NCI-H748 (cell line): ENCODE measurements around the gene CEP41.

ENCODE experiments used
- DNase-seq: peaks from one replicate; lab custom pipeline; 2025; ENCODE audit not compliant: unreplicated experiment; lab: John Stamatoyannopoulos, UW

CEP41 gene

GRCh38 chr7:130372402-130373165 is 68.2 kb downstream of the CEP41 start:
- DNase-seq = no peak

DNA sequence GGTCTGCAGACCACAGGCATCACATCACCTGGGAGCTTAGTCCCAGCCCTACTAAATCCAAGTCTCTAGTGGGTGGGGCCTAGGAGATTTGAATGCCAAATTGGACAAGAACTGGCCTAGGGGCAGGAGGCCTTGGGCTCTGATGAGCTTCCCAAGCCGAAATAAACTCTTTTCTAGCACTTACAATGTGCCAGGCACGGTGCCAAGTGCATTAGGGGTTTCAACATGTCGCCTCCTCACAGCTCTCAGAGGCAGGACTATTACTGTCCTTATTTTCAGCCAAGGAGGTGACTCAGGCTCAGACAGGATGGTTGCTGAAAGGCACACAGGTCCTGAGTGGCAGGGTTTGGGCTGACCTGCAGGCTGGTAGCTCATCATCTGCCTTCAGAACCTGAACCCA is 69.8 kb downstream of the CEP41 start:
- DNase-seq = no peak

- DNase-seq = no peak
Measured at GRCh38 chr7:130369831-130370550, 70.8 kb downstream of the CEP41 start.

GRCh38 chr7:130369110-130369711 is 71.6 kb downstream of the CEP41 start:
- no peak for DNase-seq

- no peak for DNase-seq
Measured at GRCh38 chr7:130367836-130368746, 72.7 kb downstream of the CEP41 start.

GRCh38 chr7:130367088-130367755 is 73.6 kb downstream of the CEP41 start:
- no peak for DNase-seq

DNA sequence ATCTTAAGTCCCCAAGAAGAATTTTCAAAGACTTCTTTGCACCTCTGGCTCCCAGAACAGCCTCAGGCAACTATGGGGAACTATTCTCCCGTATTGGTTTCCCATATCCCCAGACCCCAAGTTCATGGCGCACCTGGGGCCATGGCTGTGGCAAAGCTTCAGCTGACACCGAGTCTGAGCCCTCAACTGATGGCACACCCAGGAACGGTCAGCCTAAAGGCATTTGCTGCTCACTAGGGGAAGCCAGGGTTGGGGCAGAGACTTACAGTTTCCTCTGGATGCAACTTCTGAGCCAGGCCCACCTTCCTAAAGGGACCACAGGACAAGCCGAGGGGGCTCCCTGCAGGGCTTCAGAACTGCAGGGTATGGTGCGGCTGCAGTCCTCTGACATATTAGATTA is 74.3 kb downstream of the CEP41 start:
- DNase-seq = no peak

GRCh38 chr7:130365511-130366441 is 75.0 kb downstream of the CEP41 start:
- peak; percentile 100 for DNase-seq

- DNase-seq = peak; percentile 77
Measured at GRCh38 chr7:130365088-130365487, 75.7 kb downstream of the CEP41 start.

DNA sequence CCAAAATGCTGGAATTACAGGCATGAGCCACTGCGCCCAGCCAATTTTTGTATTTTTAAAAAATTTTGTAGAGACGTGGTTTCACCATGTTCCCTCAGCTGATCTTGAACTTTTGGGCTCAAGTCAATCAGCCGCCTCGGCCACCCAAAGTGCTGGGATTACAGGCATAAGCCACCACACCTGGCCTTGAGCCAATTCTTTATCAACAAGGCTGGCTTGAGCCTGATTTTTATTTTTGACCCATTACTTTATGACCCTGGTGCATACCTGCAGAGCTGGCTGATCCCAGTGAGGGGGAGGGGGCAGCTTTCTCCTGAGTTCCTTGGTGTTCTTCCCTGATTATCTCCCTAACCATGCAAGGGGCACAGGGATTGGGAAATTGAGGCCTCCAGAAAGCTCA is 76.4 kb downstream of the CEP41 start:
- peak; percentile 47 for DNase-seq

GRCh38 chr7:130363026-130363847 is 77.6 kb downstream of the CEP41 start:
- no peak for DNase-seq

GRCh38 chr7:130362251-130362816 is 78.5 kb downstream of the CEP41 start:
- no peak for DNase-seq

GRCh38 chr7:130361681-130362080 is 79.1 kb downstream of the CEP41 start:
- DNase-seq = no peak

- no peak for DNase-seq
Measured at GRCh38 chr7:130360518-130360917, 80.3 kb downstream of the CEP41 start.

GRCh38 chr7:130359276-130359857 is 81.4 kb downstream of the CEP41 start:
- DNase-seq = no peak

GRCh38 chr7:130358471-130358870 is 82.3 kb downstream of the CEP41 start:
- DNase-seq = no peak

GRCh38 chr7:130356876-130357611 is 83.8 kb downstream of the CEP41 start:
- no peak for DNase-seq
